Epithelial cell of esophagus (primary cell): ENCODE measurements around the gene PRPS2.

Experiments used
- DNase-seq: peaks from one replicate; pipeline ENCODE4 v3.0.0; 2010; ENCODE audit warnings: low read depth
- H3K4me3 ChIP-seq: 2 replicates; pipeline ENCODE4 v1.5.1; 2011; ENCODE audit warnings: mild to moderate bottlenecking, low read length, control low read depth
- CTCF ChIP-seq: IDR thresholded peaks from 2 replicates; pipeline ENCODE4 v1.5.1; 2011; ENCODE audit warnings: low read depth, mild to moderate bottlenecking, low read length, control low read depth, inconsistent platforms; ENCODE audit not compliant: insufficient read depth; ENCODE audit errors: missing control alignments

The PRPS2 gene

DNA sequence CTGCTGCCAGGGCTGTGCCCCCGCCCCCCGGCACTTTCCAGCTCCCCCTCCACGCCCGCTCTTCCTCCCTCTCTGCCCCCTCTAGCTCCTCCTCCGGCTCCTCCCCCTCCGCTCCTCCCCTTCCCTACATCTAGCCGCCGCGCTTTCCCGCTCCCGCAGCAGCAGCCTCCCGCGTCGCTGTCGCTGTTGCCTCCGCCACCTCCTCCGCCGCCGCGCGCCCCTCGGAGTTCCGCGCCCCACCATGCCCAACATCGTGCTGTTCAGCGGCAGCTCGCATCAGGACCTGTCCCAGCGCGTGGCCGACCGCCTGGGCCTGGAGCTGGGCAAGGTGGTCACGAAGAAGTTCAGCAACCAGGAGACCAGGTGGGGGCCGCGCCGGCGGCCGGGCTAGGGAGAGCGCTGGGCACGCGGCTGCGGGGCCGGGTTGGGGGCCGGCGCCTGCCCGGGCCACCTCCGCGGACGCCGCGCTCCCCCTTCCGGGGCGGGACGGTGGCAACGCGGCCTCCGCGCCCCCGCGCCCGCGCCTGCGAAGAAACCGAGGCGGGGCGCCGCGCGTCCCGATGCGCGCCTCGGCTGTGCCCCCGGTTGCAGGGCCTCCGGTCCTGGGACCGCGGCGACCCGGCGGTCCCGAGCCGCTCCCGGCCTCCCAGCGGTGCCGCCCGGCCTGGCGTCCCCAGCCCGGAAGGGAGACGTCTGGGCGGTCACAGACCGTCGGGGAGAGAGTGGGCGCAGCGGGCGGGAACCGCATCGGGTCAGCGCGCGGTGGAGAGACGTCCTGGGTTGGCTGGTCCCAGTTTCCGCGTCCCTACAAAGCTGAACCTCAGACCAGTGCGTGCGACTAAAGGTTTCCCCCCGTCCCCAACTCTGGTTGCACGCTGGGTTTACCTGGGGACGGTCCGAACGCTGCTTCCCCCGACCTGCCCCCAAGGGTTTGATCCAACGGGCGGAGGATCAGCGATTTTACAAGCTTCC, at the start of gene PRPS2:
Gene PRPS2, plus strand, starts transcription at position 156 of the 972 bp plus-strand sequence. Its CDS starts 86 bp downstream, at position 242.
- DNase-seq: peak; percentile 44
- TF ChIP-seq CTCF: no peak
- peak within 1 kb of the TSS; percentile 58 for H3K4me3 ChIP-seq

GRCh38 chrX:12741416-12741815, 49.8 kb upstream of the PRPS2 start:
- no peak overlapping the region for H3K4me3 ChIP-seq
- no peak for TF ChIP-seq CTCF
- peak; percentile 91 for DNase-seq

GRCh38 chrX:12747433-12747832, 43.8 kb upstream of the PRPS2 start:
- DNase-seq: no peak

DNA sequence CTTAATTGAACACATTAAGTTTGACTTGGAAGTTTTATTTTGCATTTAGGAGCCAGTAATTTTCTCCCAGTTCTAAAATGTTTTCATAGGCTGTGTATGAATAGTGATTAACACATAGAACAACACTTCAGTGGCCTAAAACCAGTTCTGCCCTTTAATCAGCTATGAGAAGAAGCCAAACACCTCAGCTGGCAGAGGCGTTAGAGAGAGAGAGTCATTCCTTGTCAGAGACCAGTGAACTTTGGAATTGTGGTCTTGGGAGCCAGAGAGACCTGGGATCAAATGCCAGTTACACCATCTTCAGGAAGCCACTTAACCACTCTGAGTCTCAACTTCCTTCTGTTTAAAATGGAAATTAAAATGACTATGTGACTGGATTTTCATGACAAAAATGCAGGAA, 39.3 kb upstream of the PRPS2 start:
- no peak for DNase-seq

More at GRCh38 chrX:12747433-12747832, 43.8 kb upstream of the PRPS2 start:
- no peak for TF ChIP-seq CTCF
- no peak overlapping the region for H3K4me3 ChIP-seq

GRCh38 chrX:12753366-12753765, 37.8 kb upstream of the PRPS2 start:
- H3K4me3 ChIP-seq: no peak overlapping the region
- no peak for DNase-seq
- TF ChIP-seq CTCF: no peak

More for the DNA sequence above, 39.3 kb upstream of the PRPS2 start:
- H3K4me3 ChIP-seq: no peak overlapping the region
- no peak for TF ChIP-seq CTCF

DNA sequence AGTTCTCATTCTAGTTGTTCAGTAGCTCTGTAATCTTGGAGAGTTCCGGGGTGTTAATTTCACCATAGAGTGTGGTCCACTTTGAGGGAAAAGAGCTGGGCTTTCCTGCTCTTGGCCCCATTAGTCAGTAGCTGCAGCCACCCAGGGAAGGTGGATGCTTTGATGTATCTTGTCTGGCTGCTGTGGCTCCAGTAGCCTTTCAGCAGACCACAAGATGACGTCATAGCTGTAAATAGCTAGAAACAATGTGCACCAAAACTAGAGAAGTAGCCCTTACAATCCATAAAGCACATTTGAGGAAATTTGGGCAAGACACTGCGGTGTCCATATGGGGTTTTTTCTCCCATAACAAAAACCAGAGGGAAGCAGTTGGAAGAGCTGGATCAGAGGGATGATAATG, 32.9 kb upstream of the PRPS2 start:
- DNase-seq: no peak
- TF ChIP-seq CTCF: no peak
- no peak overlapping the region for H3K4me3 ChIP-seq
